Measurements from ENCODE around the gene MXRA5. TPM values are rescaled to one million over a fixed set of nuclear protein-coding genes. Genes with fewer than 3 reads are reported as not detected.
A peak's percentile ranks its signal among the peaks of the same experiment; 100 is the strongest.
"Not testable (repeated sequence)": the region's sequence is repeated elsewhere in the genome, so short reads cannot be mapped to it uniquely, and the experiment has no call there.

MXRA5 gene
- total and polyA plus RNA-seq, 12 donors: 0.97 to 171 (median 14.0) TPM

DNA sequence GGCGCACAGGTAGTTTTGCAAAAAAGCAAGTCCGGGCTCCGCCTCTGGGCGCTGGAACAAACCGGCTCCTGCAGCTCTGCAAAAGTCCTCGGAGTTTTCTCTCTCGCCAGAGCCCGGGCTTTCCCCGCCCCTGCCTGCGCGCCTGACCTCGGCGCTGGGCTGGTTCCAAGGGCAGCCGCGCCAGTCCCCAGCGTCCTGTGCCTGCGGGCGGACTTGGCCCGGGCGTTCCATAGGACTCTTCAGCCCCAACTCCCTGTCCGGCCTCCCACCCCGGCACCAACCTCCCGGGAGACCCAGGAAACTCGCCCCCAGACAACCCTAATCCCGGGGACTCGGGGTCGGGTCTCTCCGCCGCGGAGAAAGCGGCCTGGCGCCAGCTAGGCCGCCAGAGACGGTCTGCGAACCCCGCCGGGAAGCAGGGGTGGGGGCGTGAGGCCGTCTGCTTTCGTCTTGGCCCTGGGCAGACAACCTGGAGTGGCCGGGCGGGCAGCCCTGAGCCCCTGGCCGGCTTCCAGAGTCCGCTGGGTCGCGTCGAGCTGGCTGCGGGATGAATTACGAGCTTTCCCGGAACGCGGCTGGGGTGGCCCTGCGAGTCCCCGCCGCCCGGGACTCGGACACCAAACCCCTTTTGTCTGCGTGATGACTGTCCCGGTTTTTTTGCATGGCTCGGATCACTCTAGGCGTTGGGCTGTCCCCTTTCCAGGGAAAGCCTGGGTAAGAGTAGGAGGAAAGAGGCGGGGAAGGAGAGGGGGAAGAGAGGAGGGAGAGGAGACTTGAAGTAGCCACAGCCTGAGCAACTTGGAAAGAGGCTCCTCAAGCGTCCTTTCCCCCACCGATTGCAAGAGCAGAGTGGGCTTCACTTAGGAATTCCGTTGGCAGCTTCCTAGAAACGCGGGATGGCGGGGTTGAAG lies 916 bp downstream of the MXRA5 start:
- WGBS, 4 donors: 0 to 2% (median 1%) methylated on average over 16 to 68 of the region's 68 CpGs
- no peaks in the 10 kb centered on the region for H3K4me1 ChIP-seq (replicated peaks in 1 of 2)
- peak overlapping the region in 1 of 4 donors; percentile 62 for H3K4me3 ChIP-seq
- no peaks in the 10 kb centered on the region for H3K36me3 ChIP-seq (replicated peaks in 1 of 2)
- intact Hi-C loops (cut with DNase I): no loop called here
- H3K9me3 ChIP-seq (replicated peaks in 1 of 3): no peaks in the 10 kb centered on the region
- peaks cover 12% of the 10 kb centered on the region for H3K27me3 ChIP-seq
- DNase-seq: peak; percentile 74 to 85 (median 80)
- TF ChIP-seq POLR2A (IDR thresholded peaks at IDR 0.05): peak in 1 of 2 donors; percentile 71
- TF ChIP-seq, protein P1, sequence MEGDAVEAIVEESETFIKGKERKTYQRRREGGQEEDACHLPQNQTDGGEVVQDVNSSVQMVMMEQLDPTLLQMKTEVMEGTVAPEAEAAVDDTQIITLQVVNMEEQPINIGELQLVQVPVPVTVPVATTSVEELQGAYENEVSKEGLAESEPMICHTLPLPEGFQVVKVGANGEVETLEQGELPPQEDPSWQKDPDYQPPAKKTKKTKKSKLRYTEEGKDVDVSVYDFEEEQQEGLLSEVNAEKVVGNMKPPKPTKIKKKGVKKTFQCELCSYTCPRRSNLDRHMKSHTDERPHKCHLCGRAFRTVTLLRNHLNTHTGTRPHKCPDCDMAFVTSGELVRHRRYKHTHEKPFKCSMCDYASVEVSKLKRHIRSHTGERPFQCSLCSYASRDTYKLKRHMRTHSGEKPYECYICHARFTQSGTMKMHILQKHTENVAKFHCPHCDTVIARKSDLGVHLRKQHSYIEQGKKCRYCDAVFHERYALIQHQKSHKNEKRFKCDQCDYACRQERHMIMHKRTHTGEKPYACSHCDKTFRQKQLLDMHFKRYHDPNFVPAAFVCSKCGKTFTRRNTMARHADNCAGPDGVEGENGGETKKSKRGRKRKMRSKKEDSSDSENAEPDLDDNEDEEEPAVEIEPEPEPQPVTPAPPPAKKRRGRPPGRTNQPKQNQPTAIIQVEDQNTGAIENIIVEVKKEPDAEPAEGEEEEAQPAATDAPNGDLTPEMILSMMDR (IDR thresholded peaks at IDR 0.05): peak in 1 of 6 experiments; percentile 18
- peak overlapping the region in 4 of 5 donors; percentile 56 to 87 (median 79) for H3K27ac ChIP-seq

DNA sequence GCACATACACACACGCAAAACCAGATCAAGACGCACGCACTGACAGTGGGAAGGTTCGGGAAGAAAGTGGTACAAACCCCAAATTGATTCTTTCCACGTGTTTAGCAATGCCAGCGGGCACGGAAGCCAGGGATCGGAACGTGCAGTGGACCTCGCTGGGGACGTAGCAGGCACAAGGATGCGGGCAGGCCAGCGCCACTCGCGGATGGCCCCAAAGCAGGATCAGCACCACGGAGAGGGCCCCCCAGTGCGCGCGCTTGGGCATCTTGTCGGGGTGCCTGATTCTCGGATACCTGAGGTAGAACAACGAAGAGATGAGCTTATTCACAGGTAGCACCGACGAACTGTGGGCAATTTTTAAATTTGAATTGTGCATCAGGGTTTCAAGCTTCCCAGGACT lies 2.9 kb downstream of the MXRA5 start:
- H3K27ac ChIP-seq; H3K4me1 ChIP-seq (replicated peaks in 1 of 2); H3K36me3 ChIP-seq (replicated peaks in 1 of 2); H3K9me3 ChIP-seq (replicated peaks in 1 of 3); intact Hi-C loops (cut with DNase I); H3K4me3 ChIP-seq; DNase-seq: not testable (repeated sequence)
- H3K27me3 ChIP-seq: peaks cover 12% of the 10 kb centered on the region
- 39 to 68% (median 51%) methylated on average over 7 to 24 of the region's 24 CpGs for WGBS, 4 donors

DNA sequence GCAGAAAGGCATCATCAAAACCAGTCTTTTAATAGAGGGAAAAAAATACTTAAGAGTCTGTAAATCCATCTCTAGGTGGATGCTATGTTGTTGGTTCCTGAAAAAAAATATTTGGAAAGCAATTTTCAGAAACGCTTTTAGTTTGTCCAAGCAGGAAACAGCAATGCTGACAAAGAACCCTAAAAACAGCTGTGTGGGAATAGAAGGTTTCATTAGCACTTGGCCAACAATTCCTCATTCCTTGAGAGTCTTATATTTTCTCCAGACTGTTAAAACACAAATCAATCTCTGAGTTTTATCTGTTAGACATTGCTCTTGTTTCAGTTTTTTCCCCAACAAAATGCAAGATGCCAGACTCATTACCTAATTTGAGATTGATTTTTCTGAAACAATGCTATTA lies 6.4 kb downstream of the MXRA5 start:
- Histone ChIP-seq H3K27ac (no peak overlapping the region), H3K9me3 (replicated peaks in 1 of 3) (no peaks in the 10 kb centered on the region), H3K27me3 (peaks cover 6% of the 10 kb centered on the region), H3K4me1 (replicated peaks in 1 of 2) (no peaks in the 10 kb centered on the region), H3K4me3 (no peak overlapping the region), H3K36me3 (replicated peaks in 1 of 2) (no peaks in the 10 kb centered on the region)
- TF ChIP-seq POLR2A (IDR thresholded peaks at IDR 0.05): no peak
- TF ChIP-seq, protein P1 (IDR thresholded peaks at IDR 0.05): no peak
- intact Hi-C loops (cut with DNase I): no loop called here
- DNase-seq: no peak
- WGBS, 4 donors: 50 to 65% (median 57%) methylated on average over 1 of the region's 1 CpG

DNA sequence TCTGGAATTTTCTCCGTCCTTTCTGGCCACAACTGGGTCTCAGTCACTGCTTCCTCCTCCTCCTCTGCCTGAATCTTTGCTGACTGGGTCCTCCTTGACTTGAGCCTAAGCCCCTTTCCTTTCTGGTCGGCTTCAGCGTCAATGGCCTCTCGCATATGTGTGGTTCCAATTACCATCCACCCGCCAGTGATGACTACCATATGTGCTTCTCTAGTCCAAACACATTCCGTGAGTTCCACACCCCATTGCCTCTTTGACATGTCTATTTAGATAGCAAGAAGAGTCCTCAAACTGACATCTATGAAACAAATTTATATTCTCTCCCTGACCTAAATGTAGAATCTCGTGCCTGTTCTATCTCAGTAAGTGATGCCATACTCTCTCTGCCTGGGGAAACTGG lies 19.8 kb downstream of the MXRA5 start:
- no peak for TF ChIP-seq POLR2A (IDR thresholded peaks at IDR 0.05)
- TF ChIP-seq, protein P1 (IDR thresholded peaks at IDR 0.05): no peak
- Histone ChIP-seq H3K4me1 (replicated peaks in 1 of 2) (no peaks in the 10 kb centered on the region), H3K27me3 (no peaks in the 10 kb centered on the region), H3K4me3 (no peak overlapping the region), H3K27ac (no peak overlapping the region), H3K9me3 (replicated peaks in 1 of 3) (no peaks in the 10 kb centered on the region), H3K36me3 (replicated peaks in 1 of 2) (no peaks in the 10 kb centered on the region)
- intact Hi-C loops (cut with DNase I): no loop called here
- WGBS, 4 donors: 60 to 75% (median 69%) methylated on average over 6 to 7 of the region's 7 CpGs
- DNase-seq: no peak

Data from adrenal gland (tissue), 12 donors.